MV-4-11 (cell line): Measurements from ENCODE around the gene ITM2B.

Source experiments
- DNase-seq: peaks from one replicate; lab custom pipeline; 2025; lab: John Stamatoyannopoulos, UW

ITM2B gene

GRCh38 chr13:48311223-48311622 is 78.2 kb downstream of the ITM2B start:
- DNase-seq, result no peak

- no peak for DNase-seq
These were observed 83.1 kb downstream of the ITM2B start for GRCh38 chr13:48315969-48316650.

GRCh38 chr13:48316826-48317510 is 84.0 kb downstream of the ITM2B start:
- DNase-seq, result no peak

- DNase-seq, result no peak
These were observed 84.7 kb downstream of the ITM2B start for GRCh38 chr13:48317511-48318376.

GRCh38 chr13:48318377-48318811 is 85.4 kb downstream of the ITM2B start:
- no peak for DNase-seq

- no peak for DNase-seq
These were observed 86.0 kb downstream of the ITM2B start for GRCh38 chr13:48318821-48319511.
